PC-9 (cell line): ENCODE results near the gene NKAIN2.

Experiments used
- EZH2 ChIP-seq: fragments of 200-600 bp; sonication (generic); IDR thresholded peaks from 2 replicates; pipeline ENCODE4 v1.8.0; 2017; ENCODE audit warnings: antibody characterized with exemption, low read depth
- TF ChIP-seq, protein P1 (sequence below): fragments of 200-600 bp; sonication (generic); conservative IDR thresholded peaks from 2 replicates; pipeline ENCODE4 v1.6.1; 2017; ENCODE audit warnings: mixed run types, antibody characterized with exemption, mild to moderate bottlenecking, moderate library complexity

GRCh38 chr6:123925350-123925749 is 121.7 kb downstream of the NKAIN2 start:
- TF ChIP-seq, protein P1, sequence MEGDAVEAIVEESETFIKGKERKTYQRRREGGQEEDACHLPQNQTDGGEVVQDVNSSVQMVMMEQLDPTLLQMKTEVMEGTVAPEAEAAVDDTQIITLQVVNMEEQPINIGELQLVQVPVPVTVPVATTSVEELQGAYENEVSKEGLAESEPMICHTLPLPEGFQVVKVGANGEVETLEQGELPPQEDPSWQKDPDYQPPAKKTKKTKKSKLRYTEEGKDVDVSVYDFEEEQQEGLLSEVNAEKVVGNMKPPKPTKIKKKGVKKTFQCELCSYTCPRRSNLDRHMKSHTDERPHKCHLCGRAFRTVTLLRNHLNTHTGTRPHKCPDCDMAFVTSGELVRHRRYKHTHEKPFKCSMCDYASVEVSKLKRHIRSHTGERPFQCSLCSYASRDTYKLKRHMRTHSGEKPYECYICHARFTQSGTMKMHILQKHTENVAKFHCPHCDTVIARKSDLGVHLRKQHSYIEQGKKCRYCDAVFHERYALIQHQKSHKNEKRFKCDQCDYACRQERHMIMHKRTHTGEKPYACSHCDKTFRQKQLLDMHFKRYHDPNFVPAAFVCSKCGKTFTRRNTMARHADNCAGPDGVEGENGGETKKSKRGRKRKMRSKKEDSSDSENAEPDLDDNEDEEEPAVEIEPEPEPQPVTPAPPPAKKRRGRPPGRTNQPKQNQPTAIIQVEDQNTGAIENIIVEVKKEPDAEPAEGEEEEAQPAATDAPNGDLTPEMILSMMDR = no peak
- TF ChIP-seq EZH2 = no peak
